A549 (cell line): ENCODE measurements around the gene PARP1. TPM values are rescaled to one million over a fixed set of nuclear protein-coding genes. Genes with fewer than 3 reads are reported as not detected.

ENCODE experiments used
- ATAC-seq, 2 experiments: fragments of 200-7000 bp in 1 of 2; fragments of >200 bp in 1 of 2; cut with Nextera tagmentation in 1 of 2; cut with Tn5 transposase in 1 of 2; 3 replicates each; pipeline versions ENCODE4 v1.8.0 to v1.9.1; 2018 to 2020; ENCODE audit warnings: mild to moderate bottlenecking in 1 of 2, moderate library complexity in 1 of 2
- CTCF ChIA-PET: fragments of 300-600 bp; sonication (Branson Sonifier 250); formaldehyde crosslinking; extraction: SDS; loops from one replicate; lab custom pipeline; 2021; ENCODE audit warnings: antibody characterized with exemption, inconsistent platforms; lab: Yijun Ruan, JAX
- POLR2A ChIA-PET: fragments of 350-600 bp; formaldehyde crosslinking; extraction: SDS; loops from one replicate; lab custom pipeline; 2021; ENCODE audit warnings: antibody characterized with exemption, inconsistent platforms; lab: Yijun Ruan, JAX
- DNase-seq, 2 experiments: peaks; one replicate each; pipeline versions ENCODE4 v3.0.0 to v3.0.0-alpha.2; 2011 to 2016; ENCODE audit warnings: low read depth in 1 of 2, low spot score in 1 of 2
- FAIRE-seq: peaks from 2 replicates; lab custom pipeline; 2011; peaks lifted over from hg19 to GRCh38; lab: Jason Lieb, UNC
- H3K27ac ChIP-seq, 2 experiments: fragments of >200 bp; sonication (Bioruptor Twin); formaldehyde crosslinking; 3 replicates each; pipeline ENCODE4 v1.5.1; 2016 to 2017
- H3K4me1 ChIP-seq: fragments of >200 bp; sonication (Bioruptor Twin); formaldehyde crosslinking; 3 replicates; pipeline ENCODE4 v1.6.1; 2016
- H3K4me2 ChIP-seq: fragments of >200 bp; sonication (Bioruptor Twin); formaldehyde crosslinking; 3 replicates; pipeline ENCODE4 v1.6.1; 2016
- H3K4me3 ChIP-seq: fragments of >200 bp; sonication (Bioruptor Twin); formaldehyde crosslinking; 3 replicates; pipeline ENCODE4 v1.5.1; 2016
- H3K9me3 ChIP-seq: fragments of >200 bp; sonication (Bioruptor Twin); formaldehyde crosslinking; 3 replicates; pipeline ENCODE4 v1.6.1; 2016
- CHD4 ChIP-seq: fragments of 200-600 bp; sonication (generic); IDR thresholded peaks from 2 replicates; pipeline ENCODE4 v1.6.1; 2016; ENCODE audit warnings: antibody characterized with exemption, mild to moderate bottlenecking, borderline replicate concordance
- EHF ChIP-seq: fragments of 250-450 bp; sonication (Bioruptor Pico); IDR thresholded peaks from 2 replicates; pipeline ENCODE4 v1.5.0; 2020; ENCODE audit warnings: mild to moderate bottlenecking
- EHMT2 ChIP-seq: fragments of 200-600 bp; sonication (generic); IDR thresholded peaks from 2 replicates; pipeline ENCODE4 v1.6.1; 2016; ENCODE audit warnings: antibody characterized with exemption, low read depth, mild to moderate bottlenecking, moderate library complexity
- ESRRA ChIP-seq: fragments of 150-350 bp; IDR thresholded peaks from 2 replicates; pipeline ENCODE4 v1.6.1; 2014; ENCODE audit warnings: mild to moderate bottlenecking, low read length, borderline replicate concordance
- FOSL2 ChIP-seq, 2 experiments: fragments of 450-650 bp in 1 of 2; fragments of >200 bp in 1 of 2; sonication (Bioruptor Twin) in 1 of 2; formaldehyde crosslinking; IDR thresholded peaks; 2 replicates each; pipeline versions ENCODE4 v1.5.0 to v1.6.1; 2016 to 2020; ENCODE audit warnings: mild to moderate bottlenecking in 1 of 2, moderate library complexity in 1 of 2
- FOXS1 ChIP-seq: fragments of 250-450 bp; sonication (Bioruptor Pico); IDR thresholded peaks from 2 replicates; pipeline ENCODE4 v1.5.0; 2020; ENCODE audit warnings: mild to moderate bottlenecking, moderate library complexity
- HOXB5 ChIP-seq: fragments of 250-450 bp; sonication (Bioruptor Pico); IDR thresholded peaks from 2 replicates; pipeline ENCODE4 v1.5.0; 2020; ENCODE audit warnings: mild to moderate bottlenecking, moderate library complexity
- MAFK ChIP-seq: fragments of 450-650 bp; IDR thresholded peaks from 2 replicates; pipeline ENCODE4 v1.6.1; 2014; ENCODE audit not compliant: partially characterized antibody
- MAZ ChIP-seq: fragments of 150-350 bp; IDR thresholded peaks from 2 replicates; pipeline ENCODE4 v1.6.1; 2014; ENCODE audit warnings: antibody characterized with exemption, low read depth, low read length, borderline replicate concordance
- NPAS2 ChIP-seq: fragments of 250-450 bp; sonication (Bioruptor Pico); IDR thresholded peaks from 2 replicates; pipeline ENCODE4 v1.8.0; 2022; ENCODE audit warnings: mild to moderate bottlenecking, moderate library complexity, borderline replicate concordance
- NR3C1 ChIP-seq: fragments of >200 bp; sonication (Bioruptor Twin); formaldehyde crosslinking; IDR thresholded peaks from 3 replicates; pipeline ENCODE4 v1.6.1; 2017
- PHF8 ChIP-seq: fragments of 200-600 bp; sonication (generic); IDR thresholded peaks from 2 replicates; pipeline ENCODE4 v1.6.1; 2016; ENCODE audit warnings: low read depth, mild to moderate bottlenecking, antibody characterized with exemption, moderate library complexity, borderline replicate concordance
- POLR2AphosphoS2 ChIP-seq: conservative IDR thresholded peaks from 2 replicates; pipeline ENCODE4 v1.6.1; 2012; ENCODE audit warnings: low read length, improper control_type of control experiment, inconsistent platforms
- RCOR1 ChIP-seq: fragments of 150-350 bp; IDR thresholded peaks from 2 replicates; pipeline ENCODE4 v1.6.1; 2014; ENCODE audit warnings: antibody characterized with exemption, low read length, low read depth
- SMC3 ChIP-seq: fragments of >200 bp; sonication (Bioruptor Twin); formaldehyde crosslinking; IDR thresholded peaks from 3 replicates; pipeline ENCODE4 v1.6.1; 2018; ENCODE audit warnings: inconsistent platforms
- SREBF2 ChIP-seq: fragments of 450-650 bp; IDR thresholded peaks from 2 replicates; pipeline ENCODE4 v1.6.1; 2014; ENCODE audit warnings: mild to moderate bottlenecking, moderate library complexity
- ZC3H11A ChIP-seq: fragments of 450-650 bp; IDR thresholded peaks from 2 replicates; pipeline ENCODE4 v1.6.1; 2014; ENCODE audit warnings: antibody characterized with exemption, mild to moderate bottlenecking
- WGBS: methylation state at CpG from one replicate; pipeline ENCODE4 v1.1.6; 2017; ENCODE audit errors: missing lambda C conversion rate; 5-methylcytosine and 5-hydroxymethylcytosine counted together
- polyA plus RNA-seq, 4 experiments: library from polyadenylated mRNA; depleted of rRNA in 3 of 4; stranded (reverse); fragments of >200 nt; fragmentation: RNase III in 1 of 4; extraction: RNeasy Plus Mini Kit Qiagen cat#74134 plus additional on column Dnase treatment in 1 of 4; gene quantifications; 2 replicates in 3 of 4; 3 replicates in 1 of 4; pipeline ENCODE4 v1.2.3, GENCODE V29; 2011 to 2017
- TF ChIP-seq, protein P1 (sequence below): fragments of 450-650 bp; IDR thresholded peaks from 2 replicates; pipeline ENCODE4 v1.6.1; 2014; ENCODE audit warnings: antibody characterized with exemption
- TF ChIP-seq, protein P2 (sequence below): IDR thresholded peaks from 2 replicates; pipeline ENCODE4 v1.6.1; 2012
- TF ChIP-seq, protein P3 (sequence below): fragments of 200-600 bp; sonication (generic); IDR thresholded peaks from 2 replicates; pipeline ENCODE4 v1.6.1; 2016; ENCODE audit warnings: antibody characterized with exemption, mild to moderate bottlenecking, moderate library complexity

The PARP1 gene
- polyA plus RNA-seq, 2 of the 4 experiments (the other 2 are of a cell fraction): 125 to 134 TPM

DNA sequence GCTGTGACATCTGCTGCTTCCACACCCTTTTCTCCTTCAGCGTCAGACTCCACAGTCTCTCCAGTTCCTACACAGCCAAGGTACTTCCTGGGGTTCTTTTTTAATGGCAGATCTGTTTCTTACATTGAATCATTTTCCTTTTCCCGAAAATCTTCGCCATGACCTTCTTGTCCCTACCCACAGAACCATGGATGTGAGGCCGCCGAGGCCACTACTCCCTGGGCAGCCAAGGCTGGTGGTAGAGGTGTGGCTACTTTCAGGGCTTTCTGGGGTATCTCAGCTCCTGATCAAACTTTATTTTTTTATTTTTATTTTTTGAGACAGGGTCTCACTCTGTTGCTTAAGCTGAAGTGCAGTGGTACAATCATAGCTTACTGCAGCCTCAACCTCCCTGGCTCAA lies 89.4 kb downstream of the PARP1 start:
- no peak overlapping the region for H3K4me2 ChIP-seq
- FAIRE-seq (no peak), DNase-seq (no peak), ATAC-seq (no peak)
- no peaks in the 10 kb centered on the region for H3K9me3 ChIP-seq
- ChIA-PET POLR2A (no interaction called here), CTCF (interaction anchor here (1.3 to 3.3 kb wide), 3 partner anchors 9 to 193 kb away, joined by 3 to 14 read pairs (median 5); no protein-coding TSS in a partner anchor)
- H3K4me3 ChIP-seq: no peak overlapping the region
- TF ChIP-seq POLR2AphosphoS2 (no peak), ESRRA (no peak), SMC3 (no peak), NR3C1 (no peak), SREBF2 (no peak), EHMT2 (no peak), FOXS1 (CRISPR knock-in tag) (no peak), NPAS2 (no peak), HOXB5 (no peak), EHF (CRISPR knock-in tag) (no peak), RCOR1 (no peak), ZC3H11A (no peak)
- TF ChIP-seq, protein P1, sequence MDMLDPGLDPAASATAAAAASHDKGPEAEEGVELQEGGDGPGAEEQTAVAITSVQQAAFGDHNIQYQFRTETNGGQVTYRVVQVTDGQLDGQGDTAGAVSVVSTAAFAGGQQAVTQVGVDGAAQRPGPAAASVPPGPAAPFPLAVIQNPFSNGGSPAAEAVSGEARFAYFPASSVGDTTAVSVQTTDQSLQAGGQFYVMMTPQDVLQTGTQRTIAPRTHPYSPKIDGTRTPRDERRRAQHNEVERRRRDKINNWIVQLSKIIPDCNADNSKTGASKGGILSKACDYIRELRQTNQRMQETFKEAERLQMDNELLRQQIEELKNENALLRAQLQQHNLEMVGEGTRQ: no peak
- TF ChIP-seq, protein P2, sequence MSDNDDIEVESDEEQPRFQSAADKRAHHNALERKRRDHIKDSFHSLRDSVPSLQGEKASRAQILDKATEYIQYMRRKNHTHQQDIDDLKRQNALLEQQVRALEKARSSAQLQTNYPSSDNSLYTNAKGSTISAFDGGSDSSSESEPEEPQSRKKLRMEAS: no peak
- no peak overlapping the region for H3K27ac ChIP-seq
- H3K4me1 ChIP-seq: no peaks in the 10 kb centered on the region
- WGBS: 83% methylated on average over 5 of the region's 5 CpGs

DNA sequence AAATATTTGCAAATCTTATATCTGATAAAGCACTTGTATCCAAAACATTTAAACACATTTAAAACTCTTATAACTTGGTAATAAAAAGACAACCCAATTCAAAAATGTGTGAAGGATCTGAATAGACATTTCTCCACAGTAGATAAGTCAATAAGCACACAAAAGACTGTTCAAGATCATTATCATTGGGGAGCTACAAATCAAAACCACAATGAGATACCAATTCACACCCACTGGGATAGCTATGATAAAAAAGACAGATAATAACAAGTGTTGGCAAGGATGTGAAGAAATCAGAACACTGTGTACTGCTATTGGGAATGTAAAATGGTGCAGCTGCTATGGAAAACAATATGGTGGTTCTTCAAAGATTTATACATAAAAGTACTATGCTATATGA lies 93.8 kb downstream of the PARP1 start:
- H3K9me3 ChIP-seq: no peaks in the 10 kb centered on the region
- TF ChIP-seq MAZ (no peak), SMC3 (no peak), MAFK (no peak)
- TF ChIP-seq, protein P3, sequence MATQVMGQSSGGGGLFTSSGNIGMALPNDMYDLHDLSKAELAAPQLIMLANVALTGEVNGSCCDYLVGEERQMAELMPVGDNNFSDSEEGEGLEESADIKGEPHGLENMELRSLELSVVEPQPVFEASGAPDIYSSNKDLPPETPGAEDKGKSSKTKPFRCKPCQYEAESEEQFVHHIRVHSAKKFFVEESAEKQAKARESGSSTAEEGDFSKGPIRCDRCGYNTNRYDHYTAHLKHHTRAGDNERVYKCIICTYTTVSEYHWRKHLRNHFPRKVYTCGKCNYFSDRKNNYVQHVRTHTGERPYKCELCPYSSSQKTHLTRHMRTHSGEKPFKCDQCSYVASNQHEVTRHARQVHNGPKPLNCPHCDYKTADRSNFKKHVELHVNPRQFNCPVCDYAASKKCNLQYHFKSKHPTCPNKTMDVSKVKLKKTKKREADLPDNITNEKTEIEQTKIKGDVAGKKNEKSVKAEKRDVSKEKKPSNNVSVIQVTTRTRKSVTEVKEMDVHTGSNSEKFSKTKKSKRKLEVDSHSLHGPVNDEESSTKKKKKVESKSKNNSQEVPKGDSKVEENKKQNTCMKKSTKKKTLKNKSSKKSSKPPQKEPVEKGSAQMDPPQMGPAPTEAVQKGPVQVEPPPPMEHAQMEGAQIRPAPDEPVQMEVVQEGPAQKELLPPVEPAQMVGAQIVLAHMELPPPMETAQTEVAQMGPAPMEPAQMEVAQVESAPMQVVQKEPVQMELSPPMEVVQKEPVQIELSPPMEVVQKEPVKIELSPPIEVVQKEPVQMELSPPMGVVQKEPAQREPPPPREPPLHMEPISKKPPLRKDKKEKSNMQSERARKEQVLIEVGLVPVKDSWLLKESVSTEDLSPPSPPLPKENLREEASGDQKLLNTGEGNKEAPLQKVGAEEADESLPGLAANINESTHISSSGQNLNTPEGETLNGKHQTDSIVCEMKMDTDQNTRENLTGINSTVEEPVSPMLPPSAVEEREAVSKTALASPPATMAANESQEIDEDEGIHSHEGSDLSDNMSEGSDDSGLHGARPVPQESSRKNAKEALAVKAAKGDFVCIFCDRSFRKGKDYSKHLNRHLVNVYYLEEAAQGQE: no peak
- POLR2A ChIA-PET: no interaction called here
- H3K4me1 ChIP-seq: peaks cover 12% of the 10 kb centered on the region
- CTCF ChIA-PET: interaction anchor here (1.3 kb wide), 1 partner anchor 189 kb away, joined by 4 read pairs; no protein-coding TSS in a partner anchor
- H3K4me3 ChIP-seq: no peak overlapping the region
- H3K4me2 ChIP-seq: no peak overlapping the region
- DNase-seq: no peak
- H3K27ac ChIP-seq: no peak overlapping the region
- ATAC-seq: no peak
- no peak for FAIRE-seq

DNA sequence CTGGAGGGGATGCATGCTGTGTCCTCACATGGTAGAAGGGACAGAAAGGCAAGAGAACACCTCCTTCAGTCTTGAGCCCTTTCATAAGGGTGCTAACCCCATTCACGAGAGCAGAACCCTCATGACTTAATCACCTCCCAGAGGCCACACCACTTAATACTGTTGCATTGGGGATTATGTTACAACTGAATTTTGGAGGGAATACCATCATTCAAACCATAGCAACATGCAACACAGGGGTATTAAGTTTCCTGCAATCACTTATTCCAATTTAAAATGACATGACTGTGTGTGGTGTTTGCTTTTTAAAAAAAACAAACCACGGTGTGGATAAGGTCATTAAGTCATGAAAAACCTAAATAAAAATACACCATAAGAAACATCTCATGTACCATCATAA lies 95.8 kb downstream of the PARP1 start:
- FAIRE-seq (no peak), DNase-seq (no peak)
- Histone ChIP-seq H3K4me2 (no peak overlapping the region), H3K9me3 (no peaks in the 10 kb centered on the region), H3K4me1 (peaks cover 20% of the 10 kb centered on the region)
- WGBS: 95% methylated on average over 2 of the region's 2 CpGs
- CTCF ChIA-PET: interaction anchor here (1.0 to 1.4 kb wide), 2 partner anchors 9 to 187 kb away, joined by 3 read pairs; no protein-coding TSS in a partner anchor
- TF ChIP-seq CHD4 (no peak), PHF8 (no peak), FOSL2 (IDR thresholded peaks at IDR 0.05) (no peak), FOSL2 (CRISPR knock-in tag; IDR thresholded peaks at IDR 0.05) (no peak), ZC3H11A (no peak)
- TF ChIP-seq, protein P2: no peak
- TF ChIP-seq, all 56 proteins: peak for 0
- no peak overlapping the region for H3K27ac ChIP-seq
- no peak overlapping the region for H3K4me3 ChIP-seq
- ATAC-seq: no peak
- POLR2A ChIA-PET: no interaction called here
